C4-2B (cell line): ENCODE data around the gene CCDC87.

ENCODE experiments used
- H3K27ac ChIP-seq: fragments of 450-650 bp; 2 replicates; pipeline ENCODE4 v1.5.1; 2017
- ZFX ChIP-seq: fragments of 450-650 bp; IDR thresholded peaks from 2 replicates; pipeline ENCODE4 v1.6.1; 2017
- TF ChIP-seq, protein P1 (sequence below): fragments of 450-650 bp; conservative IDR thresholded peaks from 2 replicates; pipeline ENCODE4 v1.5.1; 2017; ENCODE audit warnings: mild to moderate bottlenecking

CCDC87 gene

GRCh38 chr11:66567787-66568123 is 25.1 kb downstream of the CCDC87 start:
- H3K27ac ChIP-seq: peak overlapping the region; percentile 76
- TF ChIP-seq, protein P1, sequence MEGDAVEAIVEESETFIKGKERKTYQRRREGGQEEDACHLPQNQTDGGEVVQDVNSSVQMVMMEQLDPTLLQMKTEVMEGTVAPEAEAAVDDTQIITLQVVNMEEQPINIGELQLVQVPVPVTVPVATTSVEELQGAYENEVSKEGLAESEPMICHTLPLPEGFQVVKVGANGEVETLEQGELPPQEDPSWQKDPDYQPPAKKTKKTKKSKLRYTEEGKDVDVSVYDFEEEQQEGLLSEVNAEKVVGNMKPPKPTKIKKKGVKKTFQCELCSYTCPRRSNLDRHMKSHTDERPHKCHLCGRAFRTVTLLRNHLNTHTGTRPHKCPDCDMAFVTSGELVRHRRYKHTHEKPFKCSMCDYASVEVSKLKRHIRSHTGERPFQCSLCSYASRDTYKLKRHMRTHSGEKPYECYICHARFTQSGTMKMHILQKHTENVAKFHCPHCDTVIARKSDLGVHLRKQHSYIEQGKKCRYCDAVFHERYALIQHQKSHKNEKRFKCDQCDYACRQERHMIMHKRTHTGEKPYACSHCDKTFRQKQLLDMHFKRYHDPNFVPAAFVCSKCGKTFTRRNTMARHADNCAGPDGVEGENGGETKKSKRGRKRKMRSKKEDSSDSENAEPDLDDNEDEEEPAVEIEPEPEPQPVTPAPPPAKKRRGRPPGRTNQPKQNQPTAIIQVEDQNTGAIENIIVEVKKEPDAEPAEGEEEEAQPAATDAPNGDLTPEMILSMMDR: no peak

GRCh38 chr11:66566221-66566620 is 26.6 kb downstream of the CCDC87 start:
- TF ChIP-seq, protein P1: no peak
- no peak for TF ChIP-seq ZFX
- no peak overlapping the region for H3K27ac ChIP-seq

- no peak overlapping the region for H3K27ac ChIP-seq
- TF ChIP-seq ZFX: no peak
- TF ChIP-seq, protein P1: no peak
Observed at GRCh38 chr11:66564984-66565383, 27.9 kb downstream of the CCDC87 start.

GRCh38 chr11:66564538-66564937 is 28.3 kb downstream of the CCDC87 start:
- no peak for TF ChIP-seq ZFX
- TF ChIP-seq, protein P1: no peak
- no peak overlapping the region for H3K27ac ChIP-seq

DNA sequence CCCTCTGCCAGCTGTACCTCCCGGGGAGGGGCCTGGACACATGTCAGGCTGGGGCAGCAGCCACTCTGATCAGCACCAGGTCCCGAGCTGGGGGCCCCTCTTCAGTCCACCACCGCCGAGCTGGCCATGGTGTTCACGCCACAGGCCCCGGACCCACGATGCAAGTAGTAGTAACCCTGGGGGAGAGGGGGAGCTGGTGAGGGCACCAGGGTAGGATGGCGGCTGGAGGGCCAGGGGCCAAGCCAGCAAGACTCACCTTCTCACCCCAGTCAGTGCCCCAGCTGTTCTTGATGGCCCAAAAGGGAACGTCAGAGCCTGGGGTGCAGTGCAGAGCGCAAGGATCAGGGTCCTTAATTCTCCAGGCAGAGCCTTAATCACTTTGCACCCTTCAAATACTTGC is 29.0 kb downstream of the CCDC87 start:
- TF ChIP-seq ZFX: no peak
- TF ChIP-seq, protein P1: no peak

GRCh38 chr11:66562907-66563583 is 29.8 kb downstream of the CCDC87 start:
- TF ChIP-seq, protein P1: no peak
- TF ChIP-seq ZFX: no peak
- H3K27ac ChIP-seq: no peak overlapping the region

More for the DNA sequence above, 29.0 kb downstream of the CCDC87 start:
- no peak overlapping the region for H3K27ac ChIP-seq

GRCh38 chr11:66562275-66562674 is 30.6 kb downstream of the CCDC87 start:
- no peak overlapping the region for H3K27ac ChIP-seq
- no peak for TF ChIP-seq ZFX
- TF ChIP-seq, protein P1: no peak
